Keratinocyte (primary cell): ENCODE data around the gene SF3B2. TPM values are rescaled to one million over a fixed set of nuclear protein-coding genes. Genes with fewer than 3 reads are reported as not detected.
A peak's percentile ranks its signal among the peaks of the same experiment; 100 is the strongest.

ENCODE experiments used
- DNase-seq: peaks from one replicate; pipeline ENCODE4 v3.0.0-alpha.2; 2011; ENCODE audit warnings: low read depth, missing footprints, low spot score
- FAIRE-seq: peaks from 2 replicates; lab custom pipeline; 2011; peaks lifted over from hg19 to GRCh38; lab: Jason Lieb, UNC
- H2AFZ ChIP-seq: 2 replicates; pipeline ENCODE4 v1.6.0; 2012; ENCODE audit warnings: low read length, control low read depth, inconsistent platforms; ENCODE audit not compliant: control insufficient read depth
- H3K27ac ChIP-seq: 2 replicates; pipeline ENCODE4 v1.5.1; 2011; ENCODE audit warnings: low read length; ENCODE audit not compliant: control insufficient read depth, insufficient read depth
- H3K27me3 ChIP-seq: 3 replicates; pipeline ENCODE4 v1.6.0; 2011; ENCODE audit warnings: low read length; ENCODE audit not compliant: control insufficient read depth, insufficient read depth; ENCODE audit errors: extremely low read depth
- H3K36me3 ChIP-seq, 2 experiments: 2 replicates in 1 of 2; 3 replicates in 1 of 2; pipeline ENCODE4 v1.5.1; 2011; ENCODE audit warnings: low read length in 2 of 2, mild to moderate bottlenecking in 1 of 2; ENCODE audit not compliant: control insufficient read depth in 2 of 2, insufficient read depth in 2 of 2; ENCODE audit errors: extremely low read depth in 1 of 2
- H3K4me1 ChIP-seq: 3 replicates; pipeline ENCODE4 v1.5.1; 2011; ENCODE audit warnings: low read length; ENCODE audit not compliant: control insufficient read depth, insufficient read depth; ENCODE audit errors: extremely low read depth
- H3K4me2 ChIP-seq: 3 replicates; pipeline ENCODE4 v1.6.0; 2011; ENCODE audit warnings: low read depth, low read length; ENCODE audit not compliant: control insufficient read depth, insufficient read depth; ENCODE audit errors: extremely low read depth
- H3K4me3 ChIP-seq, 3 experiments: fragments of 200-600 bp in 1 of 3; sonication (generic) in 1 of 3; 2 replicates in 2 of 3; 3 replicates in 1 of 3; pipeline ENCODE4 v1.5.1; 2011 to 2016; ENCODE audit warnings: low read length in 3 of 3, mild to moderate bottlenecking in 3 of 3, control low read depth in 2 of 3, inconsistent platforms in 1 of 3, low read depth in 1 of 3, mixed read lengths in 1 of 3, mixed run types in 1 of 3, moderate library complexity in 1 of 3; ENCODE audit not compliant: control insufficient read depth in 2 of 3, insufficient read depth in 2 of 3; ENCODE audit errors: extremely low read depth in 1 of 3
- H3K79me2 ChIP-seq: 2 replicates; pipeline ENCODE4 v1.6.0; 2012; ENCODE audit warnings: low read length; ENCODE audit not compliant: control insufficient read depth, insufficient read depth
- H3K9ac ChIP-seq: 3 replicates; pipeline ENCODE4 v1.6.0; 2011; ENCODE audit warnings: low read length; ENCODE audit not compliant: control insufficient read depth, insufficient read depth; ENCODE audit errors: extremely low read depth
- H3K9me1 ChIP-seq: 3 replicates; pipeline ENCODE4 v1.6.0; 2011; ENCODE audit warnings: low read length; ENCODE audit not compliant: control insufficient read depth, insufficient read depth; ENCODE audit errors: extremely low read depth
- H3K9me3 ChIP-seq: 2 replicates; pipeline ENCODE4 v1.5.1; 2012; ENCODE audit warnings: low read depth, low read length; ENCODE audit not compliant: control insufficient read depth
- H4K20me1 ChIP-seq: 3 replicates; pipeline ENCODE4 v1.6.0; 2011; ENCODE audit warnings: low read length; ENCODE audit not compliant: control insufficient read depth, insufficient read depth; ENCODE audit errors: extremely low read depth
- EZH2 ChIP-seq: IDR thresholded peaks from one replicate; pipeline ENCODE4 v1.6.1; 2012; ENCODE audit warnings: inconsistent platforms, mild to moderate bottlenecking, low read length, moderate library complexity
- dilution Hi-C: fragments of 300-500 bp; cut with MboI; formaldehyde crosslinking; loops from one replicate; pipeline ENCODE4 v1.7.0; 2020; ENCODE audit warnings: low sequenced_read_pairs; ENCODE audit not compliant: extremely low pct_ligation_motif_present
- polyA plus RNA-seq, 5 experiments: library from polyadenylated mRNA; depleted of rRNA in 3 of 5; stranded (reverse) in 3 of 5; stranded (forward) in 1 of 5; unstranded in 1 of 5; fragments of >200 nt; gene quantifications; 1 replicate in 1 of 5; 2 replicates in 3 of 5; 3 replicates in 1 of 5; pipeline versions ENCODE4 v1.2.1 to v1.2.3, GENCODE V29; 2011 to 2012; ENCODE audit warnings: missing spikeins in 2 of 5, low read depth in 1 of 5, low replicate concordance in 1 of 5
- TF ChIP-seq, protein P1 (sequence below), 3 experiments: IDR thresholded peaks in 1 of 3; conservative IDR thresholded peaks in 1 of 3; optimal IDR thresholded peaks in 1 of 3; 2 replicates in 2 of 3; 3 replicates in 1 of 3; pipeline versions ENCODE3 to v1.5.1; 2011; ENCODE audit warnings: low read length in 3 of 3, mild to moderate bottlenecking in 3 of 3, moderate library complexity in 2 of 3, control low read depth in 1 of 3, inconsistent platforms in 1 of 3; ENCODE audit not compliant: insufficient read depth in 2 of 3; ENCODE audit errors: extremely low read depth in 1 of 3

The SF3B2 gene
- polyA plus RNA-seq, 1 donor (not counting 4 experiments of a cell fraction or from before 2014, with no cell fraction given), result 73.0 TPM

- H3K9ac ChIP-seq, result peak overlapping the region; percentile 96
- DNase-seq (no peak), FAIRE-seq (no peak)
- peaks cover 2% of the 10 kb centered on the region for H3K9me1 ChIP-seq
- H3K9me3 ChIP-seq, result no peaks in the 10 kb centered on the region
- peaks cover 24 to 28% of the 10 kb centered on the region in 2 experiments for H3K36me3 ChIP-seq
- peaks cover 4% of the 10 kb centered on the region for H4K20me1 ChIP-seq
- no peak overlapping the region for H2AFZ ChIP-seq
- H3K4me3 ChIP-seq, result peak overlapping the region; percentile 92 to 100 (median 100)
- peak overlapping the region; percentile 91 for H3K27ac ChIP-seq
- H3K27me3 ChIP-seq, result no peaks in the 10 kb centered on the region
- H3K79me2 ChIP-seq, result peaks cover 47% of the 10 kb centered on the region
- TF ChIP-seq EZH2, result no peak
- TF ChIP-seq, protein P1, sequence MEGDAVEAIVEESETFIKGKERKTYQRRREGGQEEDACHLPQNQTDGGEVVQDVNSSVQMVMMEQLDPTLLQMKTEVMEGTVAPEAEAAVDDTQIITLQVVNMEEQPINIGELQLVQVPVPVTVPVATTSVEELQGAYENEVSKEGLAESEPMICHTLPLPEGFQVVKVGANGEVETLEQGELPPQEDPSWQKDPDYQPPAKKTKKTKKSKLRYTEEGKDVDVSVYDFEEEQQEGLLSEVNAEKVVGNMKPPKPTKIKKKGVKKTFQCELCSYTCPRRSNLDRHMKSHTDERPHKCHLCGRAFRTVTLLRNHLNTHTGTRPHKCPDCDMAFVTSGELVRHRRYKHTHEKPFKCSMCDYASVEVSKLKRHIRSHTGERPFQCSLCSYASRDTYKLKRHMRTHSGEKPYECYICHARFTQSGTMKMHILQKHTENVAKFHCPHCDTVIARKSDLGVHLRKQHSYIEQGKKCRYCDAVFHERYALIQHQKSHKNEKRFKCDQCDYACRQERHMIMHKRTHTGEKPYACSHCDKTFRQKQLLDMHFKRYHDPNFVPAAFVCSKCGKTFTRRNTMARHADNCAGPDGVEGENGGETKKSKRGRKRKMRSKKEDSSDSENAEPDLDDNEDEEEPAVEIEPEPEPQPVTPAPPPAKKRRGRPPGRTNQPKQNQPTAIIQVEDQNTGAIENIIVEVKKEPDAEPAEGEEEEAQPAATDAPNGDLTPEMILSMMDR (optimal IDR thresholded peaks at IDR 0.05 in 1 of 3, IDR thresholded peaks at IDR 0.05 in 1 of 3, conservative IDR thresholded peaks at IDR 0.05 in 1 of 3; ENCODE audit: extremely low read depth in 1 of 3, insufficient read depth in 2 of 3, low read length in 3 of 3), result no peak
- H3K4me1 ChIP-seq, result peaks cover 19% of the 10 kb centered on the region
- dilution Hi-C loops, result no loop called here
- peak overlapping the region; percentile 90 for H3K4me2 ChIP-seq
Measured at GRCh38 chr11:66003291-66003690, 48.9 kb upstream of the SF3B2 start.

DNA sequence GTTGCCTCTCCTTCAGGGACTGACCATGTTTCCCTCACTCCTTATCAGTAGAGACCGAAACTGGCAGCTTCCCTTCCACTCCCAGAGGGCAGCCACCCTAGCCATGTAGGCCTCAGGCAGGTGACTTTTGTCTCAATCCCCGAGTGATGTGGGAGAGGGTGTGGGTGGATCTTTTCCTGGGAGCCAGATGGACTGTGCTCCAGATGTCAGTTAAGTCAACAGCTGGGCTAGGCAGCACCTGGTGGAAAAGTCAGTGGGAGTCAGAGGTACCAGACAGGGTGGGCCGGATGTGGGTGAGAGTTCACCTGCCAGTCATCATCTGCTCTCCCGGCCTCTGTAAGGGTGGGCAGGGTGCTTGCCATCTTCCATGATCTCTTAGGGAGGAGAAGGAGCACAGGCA lies 48.0 kb upstream of the SF3B2 start:
- no peaks in the 10 kb centered on the region for H4K20me1 ChIP-seq
- H3K4me2 ChIP-seq, result no peak overlapping the region
- no peak for TF ChIP-seq EZH2
- TF ChIP-seq, protein P1 (optimal IDR thresholded peaks at IDR 0.05 in 1 of 3, IDR thresholded peaks at IDR 0.05 in 1 of 3, conservative IDR thresholded peaks at IDR 0.05 in 1 of 3; ENCODE audit: extremely low read depth in 1 of 3, insufficient read depth in 2 of 3, low read length in 3 of 3), result no peak
- peaks cover 40% of the 10 kb centered on the region for H3K79me2 ChIP-seq
- DNase-seq (no peak), FAIRE-seq (no peak)
- H3K27ac ChIP-seq, result no peak overlapping the region
- H3K9ac ChIP-seq, result no peak overlapping the region
- no peaks in the 10 kb centered on the region for H3K27me3 ChIP-seq
- H3K9me1 ChIP-seq, result peaks cover 2% of the 10 kb centered on the region
- H3K4me1 ChIP-seq, result peaks cover 26% of the 10 kb centered on the region
- H3K36me3 ChIP-seq, result peaks cover 15 to 19% of the 10 kb centered on the region in 2 experiments
- no peaks in the 10 kb centered on the region for H3K9me3 ChIP-seq
- dilution Hi-C loops, result no loop called here
- H3K4me3 ChIP-seq, result no peak overlapping the region
- H2AFZ ChIP-seq, result no peak overlapping the region
